Measurements from ENCODE around the gene ZNF239. TPM values are rescaled to one million over a fixed set of nuclear protein-coding genes. Genes with fewer than 3 reads are reported as not detected.
"Not testable (repeated sequence)": the region's sequence is repeated elsewhere in the genome, so short reads cannot be mapped to it uniquely, and the experiment has no call there.

ZNF239 gene
- total and polyA plus RNA-seq, 4 donors, result 1.8 to 4.2 (median 2.8) TPM

DNA sequence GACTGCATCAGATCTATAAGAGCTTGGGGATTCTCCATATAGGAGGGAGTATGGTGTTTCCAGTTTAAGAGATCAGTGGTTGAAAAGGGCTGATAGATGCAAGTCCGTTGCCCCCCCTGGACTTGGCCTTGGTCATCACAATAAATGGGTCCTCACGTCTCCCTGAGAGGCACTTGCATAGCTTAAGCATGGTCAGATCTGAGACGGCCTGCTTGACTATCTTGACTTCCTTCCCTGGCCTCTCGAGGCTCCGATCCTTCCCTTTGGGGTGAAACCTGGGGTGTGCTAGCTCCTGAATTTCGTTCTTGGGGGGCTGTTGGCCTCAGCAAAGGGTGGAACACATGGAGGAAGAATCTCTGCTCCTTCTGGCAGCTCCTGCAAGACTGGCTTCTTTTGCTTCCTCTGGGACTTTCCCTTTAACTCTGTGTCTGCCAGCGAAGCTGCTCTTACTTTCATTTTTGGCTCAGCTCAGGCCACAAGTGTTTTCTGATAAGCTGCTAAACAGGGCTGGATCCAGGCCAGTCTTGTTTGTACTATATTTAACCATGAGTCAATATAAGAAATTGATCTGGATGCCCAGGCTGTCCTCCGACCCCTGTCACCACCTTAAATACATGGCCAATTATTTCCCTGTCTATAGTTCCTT is 20.7 kb upstream of the ZNF239 start:
- H3K36me3 ChIP-seq (ENCODE audit: control insufficient read depth in 4 of 4, insufficient read depth in 4 of 4, low read length in 4 of 4), result no peaks in the 10 kb centered on the region
- no peak overlapping the region for H3K4me3 ChIP-seq
- DNase-seq (peak; percentile 68 to 82 (median 75)), ATAC-seq (ENCODE audit: insufficient read depth, low FRiP score) (no peak)
- WGBS, 2 donors, result 10 to 11% methylated on average over 8 of the region's 8 CpGs
- H3K4me1 ChIP-seq (ENCODE audit: control insufficient read depth in 5 of 5, insufficient read depth in 5 of 5, low read length in 5 of 5), result peaks cover 0 to 32% (median 6%) of the 10 kb centered on the region in 5 donors
- H3K27me3 ChIP-seq (ENCODE audit: control insufficient read depth in 3 of 3, insufficient read depth in 3 of 3, low read length in 2 of 3), result no peaks in the 10 kb centered on the region
- H3K9ac ChIP-seq (ENCODE audit: insufficient read depth in 1 of 2, low read length in 2 of 2), result peak overlapping the region; percentile 37 to 59
- peaks cover 0 to 6% (median 1%) of the 10 kb centered on the region in 4 donors for H3K9me3 ChIP-seq (ENCODE audit: control insufficient read depth in 4 of 4, insufficient read depth in 3 of 4, low read length in 3 of 4)
- H3K27ac ChIP-seq (ENCODE audit: low read depth in 1 of 2, low read length in 1 of 2), result no peak overlapping the region
- no peak for TF ChIP-seq CTCF (IDR thresholded peaks at IDR 0.05; ENCODE audit: control extremely low read depth, extremely low read depth)

DNA sequence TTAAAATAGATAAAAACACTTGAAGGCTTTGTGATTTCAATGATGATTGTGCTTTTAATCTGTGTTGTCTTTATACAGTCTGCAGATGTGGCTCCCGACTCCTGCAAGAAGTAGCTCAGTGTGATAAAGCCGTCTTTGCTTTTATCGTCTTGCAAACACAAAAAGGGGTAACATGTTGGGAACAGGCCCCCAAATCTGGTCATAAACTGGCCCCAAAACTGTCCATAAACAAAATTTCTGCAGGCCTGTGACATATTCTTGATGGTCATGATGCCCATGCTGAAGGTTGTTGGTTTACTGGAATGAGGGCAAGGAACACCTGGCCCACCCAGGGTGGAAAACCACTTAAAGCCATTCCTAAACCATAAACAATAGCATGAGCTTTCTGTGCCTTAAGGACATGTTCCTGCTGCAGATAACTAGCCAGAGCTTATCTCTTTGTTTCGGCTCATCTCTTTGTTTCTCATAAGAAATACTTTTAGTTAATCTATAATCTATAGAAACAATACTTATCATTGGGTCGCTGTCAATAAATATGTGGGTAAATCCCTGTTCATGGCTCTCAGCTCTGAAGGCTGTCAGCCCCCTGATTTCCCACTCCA is 17.0 kb upstream of the ZNF239 start:
- Histone ChIP-seq H3K36me3 (ENCODE audit: control insufficient read depth in 4 of 4, insufficient read depth in 4 of 4, low read length in 4 of 4) (no peaks in the 10 kb centered on the region), H3K9ac (ENCODE audit: insufficient read depth in 1 of 2, low read length in 2 of 2) (no peak overlapping the region), H3K27me3 (ENCODE audit: control insufficient read depth in 3 of 3, insufficient read depth in 3 of 3, low read length in 2 of 3) (peaks cover 0 to 2% (median 0%) of the 10 kb centered on the region in 3 donors), H3K27ac (ENCODE audit: low read depth in 1 of 2, low read length in 1 of 2) (no peak overlapping the region), H3K4me1 (ENCODE audit: control insufficient read depth in 5 of 5, insufficient read depth in 5 of 5, low read length in 5 of 5) (peaks cover 0 to 18% (median 6%) of the 10 kb centered on the region in 5 donors), H3K4me3 (no peak overlapping the region), H3K9me3 (ENCODE audit: control insufficient read depth in 4 of 4, insufficient read depth in 3 of 4, low read length in 3 of 4) (peaks cover 0 to 6% (median 1%) of the 10 kb centered on the region in 4 donors)
- no peak for DNase-seq
- TF ChIP-seq CTCF (IDR thresholded peaks at IDR 0.05; ENCODE audit: control extremely low read depth, extremely low read depth), result no peak
- ATAC-seq (ENCODE audit: insufficient read depth, low FRiP score), result no peak
- WGBS, 2 donors, result 82 to 90% methylated on average over 5 of the region's 5 CpGs

- ATAC-seq (ENCODE audit: insufficient read depth, low FRiP score); H3K27me3 ChIP-seq (ENCODE audit: control insufficient read depth in 3 of 3, insufficient read depth in 3 of 3, low read length in 2 of 3); H3K4me1 ChIP-seq (ENCODE audit: control insufficient read depth in 5 of 5, insufficient read depth in 5 of 5, low read length in 5 of 5); H3K9ac ChIP-seq (ENCODE audit: insufficient read depth in 1 of 2, low read length in 2 of 2); H3K36me3 ChIP-seq (ENCODE audit: control insufficient read depth in 4 of 4, insufficient read depth in 4 of 4, low read length in 4 of 4); H3K27ac ChIP-seq (ENCODE audit: low read depth in 1 of 2, low read length in 1 of 2); DNase-seq; H3K9me3 ChIP-seq (ENCODE audit: control insufficient read depth in 4 of 4, insufficient read depth in 3 of 4, low read length in 3 of 4); H3K4me3 ChIP-seq: not testable (repeated sequence)
- 78 to 88% methylated on average over 3 of the region's 3 CpGs for WGBS, 2 donors
These were observed 12.3 kb upstream of the ZNF239 start for GRCh38 chr10:43586730-43587115.

GRCh38 chr10:43585981-43586729 is 11.7 kb upstream of the ZNF239 start:
- Histone ChIP-seq H3K27ac (ENCODE audit: low read depth in 1 of 2, low read length in 1 of 2) (no peak overlapping the region), H3K36me3 (ENCODE audit: control insufficient read depth in 4 of 4, insufficient read depth in 4 of 4, low read length in 4 of 4) (no peaks in the 10 kb centered on the region), H3K9ac (ENCODE audit: insufficient read depth in 1 of 2, low read length in 2 of 2) (no peak overlapping the region), H3K4me1 (ENCODE audit: control insufficient read depth in 5 of 5, insufficient read depth in 5 of 5, low read length in 5 of 5) (no peaks in the 10 kb centered on the region), H3K9me3 (ENCODE audit: control insufficient read depth in 4 of 4, insufficient read depth in 3 of 4, low read length in 3 of 4) (no peaks in the 10 kb centered on the region), H3K4me3 (no peak overlapping the region), H3K27me3 (ENCODE audit: control insufficient read depth in 3 of 3, insufficient read depth in 3 of 3, low read length in 2 of 3) (peaks cover 0 to 2% (median 0%) of the 10 kb centered on the region in 3 donors)
- DNase-seq (peak in 1 of 3 donors; percentile 46), ATAC-seq (ENCODE audit: insufficient read depth, low FRiP score) (peak; percentile 58)
- TF ChIP-seq CTCF (IDR thresholded peaks at IDR 0.05; ENCODE audit: control extremely low read depth, extremely low read depth), result no peak
- 66 to 81% methylated on average over 9 of the region's 9 CpGs for WGBS, 2 donors

Measured in lung (tissue), 12 donors.